Caco-2 (cell line): ENCODE data around the gene MTHFD1L. TPM values are rescaled to one million over a fixed set of nuclear protein-coding genes. Genes with fewer than 3 reads are reported as not detected.

Experiments used
- BruUV-seq: library from RNA; stranded (reverse); fragments of 400-500 nt; replicated peaks from 2 replicates; lab custom pipeline; 2021; lab: Mats Ljungman, UMichigan
- CTCF ChIA-PET: fragments of 300-600 bp; sonication (Branson Sonifier 250); formaldehyde crosslinking; loops from one replicate; lab custom pipeline; 2022; ENCODE audit warnings: antibody characterized with exemption; lab: Charles Lee
- POLR2A ChIA-PET: fragments of 300-600 bp; sonication (Branson Sonifier 250); formaldehyde crosslinking; loops from one replicate; lab custom pipeline; 2022; ENCODE audit warnings: antibody characterized with exemption; lab: Charles Lee
- DNase-seq, 2 experiments: peaks; one replicate each; pipeline versions ENCODE4 v3.0.0 to v3.0.0-alpha.2; 2020 to 2022
- H3K27me3 ChIP-seq: replicated peaks from 2 replicates; pipeline ENCODE4 v1.6.0; 2011; ENCODE audit warnings: low read length; ENCODE audit not compliant: control insufficient read depth, insufficient read depth
- H3K36me3 ChIP-seq: 2 replicates; pipeline ENCODE4 v1.5.1; 2011; ENCODE audit warnings: low read length; ENCODE audit not compliant: control insufficient read depth, insufficient read depth
- H3K4me1 ChIP-seq: fragments of 250-450 bp; sonication (Bioruptor Pico); 2 replicates; pipeline ENCODE4 v1.5.1; 2020; ENCODE audit warnings: mild to moderate bottlenecking
- H3K4me3 ChIP-seq: 2 replicates; pipeline ENCODE4 v1.5.1; 2011; ENCODE audit warnings: low read depth, mild to moderate bottlenecking, control low read depth, low read length
- H3K9me3 ChIP-seq: fragments of 250-450 bp; sonication (Bioruptor Pico); 2 replicates; pipeline ENCODE4 v1.5.1; 2020; ENCODE audit warnings: mild to moderate bottlenecking, moderate library complexity
- H3K27ac Mint-ChIP-seq: one replicate; pipeline ENCODE4 v1.8.0; 2022; ENCODE audit warnings: mixed read lengths; ENCODE audit not compliant: unreplicated experiment
- H3K27me3 Mint-ChIP-seq: one replicate; pipeline ENCODE4 v1.8.0; 2022; ENCODE audit warnings: mixed read lengths; ENCODE audit not compliant: insufficient read depth, unreplicated experiment
- H3K36me3 Mint-ChIP-seq: one replicate; pipeline ENCODE4 v1.8.0; 2022; ENCODE audit warnings: mild to moderate bottlenecking, mixed read lengths; ENCODE audit not compliant: insufficient read depth, unreplicated experiment
- H3K4me1 Mint-ChIP-seq: one replicate; pipeline ENCODE4 v1.8.0; 2022; ENCODE audit warnings: low read depth, mixed read lengths; ENCODE audit not compliant: unreplicated experiment
- H3K4me3 Mint-ChIP-seq: one replicate; pipeline ENCODE4 v1.8.0; 2022; ENCODE audit warnings: mild to moderate bottlenecking, moderate library complexity, mixed read lengths; ENCODE audit not compliant: unreplicated experiment
- H3K9me3 Mint-ChIP-seq: one replicate; pipeline ENCODE4 v1.8.0; 2022; ENCODE audit warnings: mixed read lengths; ENCODE audit not compliant: unreplicated experiment
- intact Hi-C: fragments of 100-400 bp; cut with micrococcal nuclease; formaldehyde crosslinking; loops from one replicate; pipeline ENCODE4 v1.10.0; 2022; ENCODE audit not compliant: unreplicated experiment
- total RNA-seq: library from RNA; stranded (reverse); gene quantifications from 2 replicates; pipeline ENCODE4 v1.2.3, GENCODE V29; 2022
- TF ChIP-seq, protein P1 (sequence below), 2 experiments: fragments of 200-600 bp in 1 of 2; IDR thresholded peaks; 1 replicate in 1 of 2; 2 replicates in 1 of 2; pipeline versions ENCODE4 v1.5.1 to v1.8.0; 2011 to 2022; ENCODE audit warnings: antibody characterized with exemption in 1 of 2, control low read depth in 1 of 2, inconsistent platforms in 1 of 2, low read depth in 1 of 2, low read length in 1 of 2, mild to moderate bottlenecking in 1 of 2, moderate library complexity in 1 of 2; ENCODE audit not compliant: insufficient read depth in 1 of 2, severe bottlenecking in 1 of 2, unreplicated experiment in 1 of 2

Gene MTHFD1L
- total RNA-seq, 1 experiment from 2014 or later, result 102 TPM

DNA sequence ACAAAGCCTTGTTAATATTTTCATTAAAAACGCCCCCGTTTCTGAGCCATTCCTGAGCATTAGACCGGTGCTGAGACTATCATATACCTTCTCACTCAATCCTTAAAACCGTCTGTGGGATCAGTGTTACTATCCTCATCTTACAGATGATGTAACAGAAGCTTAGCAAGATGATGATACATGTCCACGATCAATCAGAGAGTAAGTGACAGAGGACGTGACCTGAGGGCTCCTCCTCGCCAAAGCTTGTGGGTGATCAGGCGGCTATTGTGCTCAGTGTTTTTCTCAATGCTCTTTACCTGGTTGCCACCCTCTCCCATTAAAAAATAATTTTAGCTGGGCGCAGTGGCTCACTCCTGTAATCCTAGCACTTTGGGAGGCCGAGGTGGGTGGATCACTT is 113.1 kb downstream of the MTHFD1L start:
- intact Hi-C loops, result no loop called here
- TF ChIP-seq, protein P1, sequence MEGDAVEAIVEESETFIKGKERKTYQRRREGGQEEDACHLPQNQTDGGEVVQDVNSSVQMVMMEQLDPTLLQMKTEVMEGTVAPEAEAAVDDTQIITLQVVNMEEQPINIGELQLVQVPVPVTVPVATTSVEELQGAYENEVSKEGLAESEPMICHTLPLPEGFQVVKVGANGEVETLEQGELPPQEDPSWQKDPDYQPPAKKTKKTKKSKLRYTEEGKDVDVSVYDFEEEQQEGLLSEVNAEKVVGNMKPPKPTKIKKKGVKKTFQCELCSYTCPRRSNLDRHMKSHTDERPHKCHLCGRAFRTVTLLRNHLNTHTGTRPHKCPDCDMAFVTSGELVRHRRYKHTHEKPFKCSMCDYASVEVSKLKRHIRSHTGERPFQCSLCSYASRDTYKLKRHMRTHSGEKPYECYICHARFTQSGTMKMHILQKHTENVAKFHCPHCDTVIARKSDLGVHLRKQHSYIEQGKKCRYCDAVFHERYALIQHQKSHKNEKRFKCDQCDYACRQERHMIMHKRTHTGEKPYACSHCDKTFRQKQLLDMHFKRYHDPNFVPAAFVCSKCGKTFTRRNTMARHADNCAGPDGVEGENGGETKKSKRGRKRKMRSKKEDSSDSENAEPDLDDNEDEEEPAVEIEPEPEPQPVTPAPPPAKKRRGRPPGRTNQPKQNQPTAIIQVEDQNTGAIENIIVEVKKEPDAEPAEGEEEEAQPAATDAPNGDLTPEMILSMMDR (IDR thresholded peaks at IDR 0.05; ENCODE audit: insufficient read depth in 1 of 2, low read depth in 1 of 2, low read length in 1 of 2, severe bottlenecking in 1 of 2, unreplicated experiment in 1 of 2), result no peak
- CTCF ChIA-PET, result no interaction called here
- Mint-ChIP-seq H3K27me3 (no peaks in the 10 kb centered on the region), H3K36me3 (peaks cover 47% of the 10 kb centered on the region), H3K9me3 (no peaks in the 10 kb centered on the region), H3K27ac (no peak overlapping the region), H3K4me1 (no peaks in the 10 kb centered on the region), H3K4me3 (no peak overlapping the region)
- DNase-seq, result no peak
- Histone ChIP-seq H3K27me3 (no peaks in the 10 kb centered on the region), H3K4me1 (no peaks in the 10 kb centered on the region), H3K36me3 (no peaks in the 10 kb centered on the region; the same call in 1 of the 2 replicates), H3K9me3 (no peaks in the 10 kb centered on the region), H3K4me3 (no peak overlapping the region)
- BruUV-seq, result no TSS peak
- POLR2A ChIA-PET, result no interaction called here

DNA sequence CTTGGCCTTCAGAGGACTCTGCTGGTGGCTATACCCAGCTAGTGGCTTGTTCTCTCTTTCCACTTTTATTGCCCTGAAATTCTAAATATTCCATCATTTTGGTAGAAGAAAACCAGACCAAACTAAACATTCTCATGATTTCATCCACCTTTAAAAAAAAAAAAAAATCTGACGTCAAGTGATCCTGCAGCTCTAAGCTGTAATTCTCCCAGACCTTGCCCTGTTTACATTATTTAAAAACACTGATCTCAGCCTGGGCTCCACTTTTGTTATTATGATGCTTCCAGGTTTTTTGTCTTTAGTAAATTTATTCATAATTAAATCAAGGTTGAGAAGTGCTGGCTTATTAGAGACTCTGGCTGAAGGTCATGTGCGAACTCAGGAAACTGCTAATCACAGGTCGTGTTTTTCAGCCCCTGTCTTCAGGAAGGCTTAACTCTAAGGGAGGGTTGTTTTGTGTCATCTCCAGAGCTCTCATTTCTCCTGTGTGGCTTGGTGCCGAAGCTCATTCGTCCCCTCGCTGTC is 114.4 kb downstream of the MTHFD1L start:
- no peak overlapping the region for H3K27ac Mint-ChIP-seq
- peaks cover 43% of the 10 kb centered on the region for H3K36me3 Mint-ChIP-seq
- no peaks in the 10 kb centered on the region for H3K9me3 Mint-ChIP-seq
- POLR2A ChIA-PET, result no interaction called here
- no peak for DNase-seq
- BruUV-seq, result no TSS peak
- H3K4me1 Mint-ChIP-seq, result no peaks in the 10 kb centered on the region
- TF ChIP-seq, protein P1 (IDR thresholded peaks at IDR 0.05; ENCODE audit: insufficient read depth in 1 of 2, low read depth in 1 of 2, low read length in 1 of 2, severe bottlenecking in 1 of 2, unreplicated experiment in 1 of 2), result no peak
- Histone ChIP-seq H3K4me3 (no peak overlapping the region), H3K36me3 (no peaks in the 10 kb centered on the region; the same call in 1 of the 2 replicates), H3K9me3 (no peaks in the 10 kb centered on the region), H3K4me1 (no peaks in the 10 kb centered on the region), H3K27me3 (no peaks in the 10 kb centered on the region)
- intact Hi-C loops, result no loop called here
- H3K4me3 Mint-ChIP-seq, result no peak overlapping the region
- CTCF ChIA-PET, result interaction anchor here (1.0 kb wide), 1 partner anchor 88 kb away, joined by 3 read pairs; no protein-coding TSS in a partner anchor
- H3K27me3 Mint-ChIP-seq, result no peaks in the 10 kb centered on the region

DNA sequence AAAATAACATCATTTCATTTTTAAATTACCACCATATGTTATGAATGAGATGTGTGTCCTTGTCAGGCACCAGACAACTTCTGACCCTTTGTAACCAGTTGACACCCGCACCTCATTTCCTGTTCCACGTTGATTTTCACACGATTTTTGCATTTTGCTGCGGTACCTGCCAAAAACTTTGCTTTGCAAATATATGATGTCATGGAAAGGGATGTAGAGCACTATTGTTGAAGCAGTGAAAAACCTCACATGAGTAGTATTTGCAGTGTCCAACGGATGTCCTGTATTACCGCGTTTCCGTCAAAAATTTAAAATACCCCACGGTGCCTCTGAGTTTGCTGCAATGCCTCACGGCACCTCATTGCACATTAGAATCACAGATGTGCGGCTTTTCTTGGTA is 115.6 kb downstream of the MTHFD1L start:
- intact Hi-C loops, result no loop called here
- Mint-ChIP-seq H3K36me3 (peaks cover 43% of the 10 kb centered on the region), H3K9me3 (no peaks in the 10 kb centered on the region), H3K4me1 (no peaks in the 10 kb centered on the region), H3K27ac (no peak overlapping the region), H3K4me3 (no peak overlapping the region), H3K27me3 (no peaks in the 10 kb centered on the region)
- TF ChIP-seq, protein P1 (IDR thresholded peaks at IDR 0.05; ENCODE audit: insufficient read depth in 1 of 2, low read depth in 1 of 2, low read length in 1 of 2, severe bottlenecking in 1 of 2, unreplicated experiment in 1 of 2), result no peak
- H3K4me3 ChIP-seq, result no peak overlapping the region
- no peaks in the 10 kb centered on the region for H3K27me3 ChIP-seq
- BruUV-seq, result no TSS peak
- H3K36me3 ChIP-seq, result no peaks in the 10 kb centered on the region; the same call in 1 of the 2 replicates
- CTCF ChIA-PET, result no interaction called here
- POLR2A ChIA-PET, result no interaction called here
- H3K9me3 ChIP-seq, result no peaks in the 10 kb centered on the region
- no peak for DNase-seq
- no peaks in the 10 kb centered on the region for H3K4me1 ChIP-seq
